ENCODE measurements around the gene NCAM1.

Gene NCAM1

GRCh38 chr11:113199866-113200265 lies 238.6 kb downstream of the NCAM1 start:
- no peak for DNase-seq (ENCODE audit: low read depth)

DNA sequence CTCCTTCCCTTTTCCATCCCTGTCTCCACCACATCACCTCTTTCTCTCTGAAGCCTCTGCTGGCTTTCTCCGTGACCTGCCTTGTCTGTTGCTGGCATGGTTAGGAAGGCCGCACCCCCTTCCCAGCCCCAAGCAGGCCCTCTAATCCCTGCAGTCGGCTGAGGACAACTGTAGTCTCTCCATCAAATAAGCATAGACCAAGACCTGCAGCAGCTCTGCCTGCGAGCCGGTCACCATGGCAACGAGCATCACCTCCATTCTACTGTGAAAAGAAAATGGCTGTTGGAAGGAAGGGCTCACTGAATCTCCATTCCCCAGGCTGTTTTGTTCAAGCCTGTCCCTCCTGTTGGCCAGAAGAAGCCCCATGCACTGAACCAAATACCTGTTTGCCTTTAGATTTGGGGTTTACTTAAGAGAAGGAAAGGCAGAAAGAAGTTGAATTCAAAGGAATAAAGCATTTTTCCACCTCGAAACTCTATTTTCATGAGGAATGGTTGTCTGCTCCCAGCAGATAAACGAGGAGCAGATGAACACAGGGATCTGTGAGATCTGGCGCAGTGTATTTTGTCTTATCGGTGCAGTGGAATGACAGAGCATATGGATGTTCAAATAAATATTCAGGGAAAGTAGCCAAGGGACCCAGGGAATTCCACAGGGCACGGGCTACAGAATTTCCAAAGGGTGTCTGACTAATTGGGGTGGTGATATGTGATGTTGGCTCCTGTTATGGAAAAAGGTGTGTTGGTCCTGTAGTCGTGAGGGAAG lies 240.0 kb downstream of the NCAM1 start:
- no peak for DNase-seq (ENCODE audit: low read depth)

DNA sequence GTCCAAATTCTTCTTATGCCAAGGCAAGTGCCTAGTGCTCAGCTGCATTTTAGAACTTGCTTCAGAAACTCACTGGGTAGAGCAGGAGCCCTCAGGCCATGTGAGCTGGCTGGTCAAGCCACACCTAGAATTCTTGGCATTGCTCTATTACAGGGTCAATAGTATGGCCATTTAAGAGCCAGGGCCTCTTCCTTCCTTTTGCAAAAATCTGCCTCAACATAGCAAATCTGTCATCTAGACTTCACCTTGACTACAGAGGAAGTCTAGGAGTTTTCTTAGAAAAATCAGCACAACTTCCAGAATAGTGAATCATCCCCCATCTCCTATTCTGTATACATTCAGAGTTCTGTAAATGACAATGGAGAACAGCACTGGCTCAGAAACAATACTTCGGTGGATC lies 241.2 kb downstream of the NCAM1 start:
- no peak for DNase-seq (ENCODE audit: low read depth)

DNA sequence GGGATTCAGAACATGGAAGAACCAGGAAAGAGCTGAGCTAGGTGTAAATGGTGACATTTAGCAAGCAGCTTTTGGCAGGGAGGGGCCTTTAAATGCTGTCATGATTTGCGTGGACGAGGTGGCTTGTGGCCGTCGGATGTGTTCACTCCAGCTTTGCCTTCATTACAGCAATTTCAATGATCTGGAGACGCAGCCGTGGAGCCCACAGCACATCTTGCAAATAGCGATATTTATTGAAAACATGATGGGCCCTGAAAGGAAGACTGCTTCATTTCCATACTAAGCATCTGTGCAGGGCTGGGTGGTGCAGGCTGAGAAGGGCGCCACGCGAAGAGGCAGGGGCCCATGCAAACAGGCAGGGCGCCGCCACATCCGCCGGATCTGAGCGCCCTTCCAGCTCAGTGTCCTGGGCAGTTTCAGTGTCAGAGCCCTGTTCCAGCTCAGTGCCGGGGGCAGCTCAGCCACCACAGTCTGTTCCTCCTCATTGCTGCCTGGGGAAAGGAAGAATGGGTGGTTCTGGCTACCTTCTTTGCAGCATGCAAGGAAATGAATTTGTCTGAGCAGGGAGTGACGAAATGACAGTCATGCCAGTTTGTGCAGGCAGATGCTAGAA lies 242.0 kb downstream of the NCAM1 start:
- no peak for DNase-seq (ENCODE audit: low read depth)

- DNase-seq (ENCODE audit: low read depth) = no peak
Measured at GRCh38 chr11:113204280-113204679, 243.1 kb downstream of the NCAM1 start.

GRCh38 chr11:113213549-113213948 lies 252.3 kb downstream of the NCAM1 start:
- DNase-seq (ENCODE audit: low read depth) = no peak

DNA sequence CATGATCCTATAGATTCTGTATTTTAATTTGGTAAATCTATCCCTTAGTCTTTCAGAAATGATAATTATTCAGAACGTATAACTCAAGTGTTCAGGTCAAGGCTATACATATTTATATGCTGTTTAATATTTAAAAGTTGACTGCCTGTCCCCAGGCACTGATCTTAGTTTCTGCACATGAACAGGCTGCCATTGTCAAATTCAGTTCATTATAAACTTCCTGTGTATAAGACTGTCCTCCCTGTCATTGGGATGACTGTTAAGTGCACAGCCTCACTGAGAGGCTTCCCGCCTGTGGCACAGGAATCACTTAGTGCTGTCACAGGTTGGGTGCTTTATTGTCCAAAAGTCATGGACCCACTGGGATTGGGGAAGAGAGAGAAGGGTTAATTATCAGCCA lies 261.0 kb downstream of the NCAM1 start:
- no peak for DNase-seq (ENCODE audit: low read depth)

DNA sequence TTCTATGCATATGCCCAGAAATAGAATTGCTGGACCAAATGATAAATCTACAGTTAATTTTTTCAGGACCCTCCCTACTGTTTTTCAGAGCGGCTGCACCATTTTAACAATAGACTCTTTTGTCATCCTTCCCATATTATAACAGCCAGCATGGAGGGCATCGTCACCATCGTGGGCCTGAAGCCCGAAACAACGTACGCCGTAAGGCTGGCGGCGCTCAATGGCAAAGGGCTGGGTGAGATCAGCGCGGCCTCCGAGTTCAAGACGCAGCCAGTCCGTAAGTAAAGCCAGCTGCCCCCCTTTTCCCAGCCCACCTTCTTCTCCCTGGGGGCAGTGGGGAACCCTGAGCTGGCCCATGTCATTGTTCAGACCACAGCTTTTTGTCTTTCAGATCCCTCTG lies 273.7 kb downstream of the NCAM1 start:
- DNase-seq (ENCODE audit: low read depth) = no peak

DNA sequence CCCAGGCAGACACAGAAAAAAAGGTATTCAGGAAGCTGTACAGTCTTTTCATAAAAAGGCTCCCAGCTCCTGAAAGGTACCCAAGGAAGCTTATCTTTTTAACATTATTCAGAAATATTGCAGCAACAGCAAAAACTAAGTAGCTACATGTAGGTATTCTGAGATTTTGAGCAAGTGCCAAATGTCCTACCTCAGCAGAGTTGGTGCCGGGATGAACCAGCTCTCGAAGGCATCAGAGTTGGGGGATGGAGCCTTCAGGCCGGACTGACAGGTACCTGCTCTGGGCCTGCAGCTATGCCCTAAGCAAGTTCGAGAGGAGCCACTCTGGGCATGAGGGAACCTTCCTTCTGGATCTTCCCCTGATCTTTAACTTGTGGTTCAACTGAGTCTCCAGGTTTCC lies 276.0 kb downstream of the NCAM1 start:
- no peak for DNase-seq (ENCODE audit: low read depth)

DNA sequence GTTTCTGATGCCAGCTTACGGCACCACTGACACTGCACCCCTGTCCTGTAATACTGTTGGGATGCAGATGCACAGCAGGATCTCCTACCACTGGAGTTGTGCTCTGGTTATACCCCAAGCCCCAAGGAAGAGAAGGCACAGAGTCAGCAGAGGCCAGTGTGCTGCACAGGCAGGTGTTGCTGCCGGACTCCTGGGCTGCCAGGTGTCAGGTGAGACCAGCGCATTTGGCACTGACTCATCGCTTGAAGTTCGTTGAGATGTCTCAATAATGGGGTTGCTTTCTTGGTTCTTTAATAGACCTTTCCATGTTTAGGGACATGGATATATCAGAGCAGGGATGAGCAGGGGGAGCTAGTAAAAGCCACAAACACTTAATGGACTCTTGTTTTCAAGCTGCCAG lies 277.5 kb downstream of the NCAM1 start:
- no peak for DNase-seq (ENCODE audit: low read depth)

- no peak for DNase-seq (ENCODE audit: low read depth)
Measured at GRCh38 chr11:113240389-113240788, 279.2 kb downstream of the NCAM1 start.

GRCh38 chr11:113240790-113241635 lies 279.8 kb downstream of the NCAM1 start:
- peak; percentile 47 for DNase-seq (ENCODE audit: low read depth)

- no peak for DNase-seq (ENCODE audit: low read depth)
Measured at GRCh38 chr11:113241636-113242054, 280.4 kb downstream of the NCAM1 start.

GRCh38 chr11:113242060-113242459 lies 280.8 kb downstream of the NCAM1 start:
- DNase-seq (ENCODE audit: low read depth) = no peak

DNA sequence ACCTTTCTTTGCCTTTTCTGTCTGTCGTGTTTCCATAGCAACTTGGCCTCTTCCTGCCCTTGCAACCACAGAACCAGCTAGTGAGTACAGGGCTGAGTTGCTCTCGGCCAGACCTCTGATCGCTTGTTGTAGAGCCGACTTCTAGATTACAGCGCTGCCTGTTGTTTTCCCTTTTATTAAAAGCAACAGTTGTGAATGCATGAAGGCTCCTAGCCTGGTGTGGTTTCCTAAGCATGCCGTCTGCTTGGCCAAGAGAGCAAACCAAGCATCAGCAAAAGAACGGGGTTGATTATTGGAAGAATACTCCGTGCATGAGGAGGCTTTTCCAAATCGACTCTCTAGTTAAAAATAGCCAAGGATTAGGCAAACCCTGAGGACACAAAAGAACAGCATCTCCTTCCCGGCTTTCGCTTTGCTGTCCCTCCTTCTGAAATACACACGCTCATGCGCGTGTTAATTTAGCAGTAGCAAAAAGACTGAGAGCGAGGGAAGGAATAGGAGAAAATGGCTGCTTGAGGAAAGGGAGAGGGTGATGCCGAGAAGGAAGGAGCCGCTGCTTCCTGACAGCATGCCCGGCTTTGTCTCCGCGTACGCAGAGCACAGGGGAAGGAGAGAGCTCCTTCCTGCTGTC lies 281.7 kb downstream of the NCAM1 start:
- DNase-seq (ENCODE audit: low read depth) = peak; percentile 67

DNA sequence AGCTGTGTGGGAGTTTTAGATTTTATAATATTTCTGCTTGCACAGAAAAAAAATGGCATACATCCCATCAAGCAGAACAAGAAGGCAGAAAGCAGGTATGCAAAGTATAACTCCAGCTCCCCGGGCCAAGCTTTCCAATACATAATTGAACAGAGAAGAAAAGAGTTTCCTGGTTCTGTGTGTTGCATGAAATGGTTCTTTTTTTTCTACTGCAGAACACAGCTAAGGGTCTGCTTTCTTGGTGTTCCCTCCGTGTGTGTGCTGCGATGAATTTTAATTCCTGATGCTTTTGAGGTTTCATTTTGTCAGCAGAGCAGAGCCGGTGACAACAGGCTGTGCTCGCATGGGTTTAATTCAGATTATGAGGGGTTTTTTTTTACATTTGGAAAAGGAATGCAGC lies 282.5 kb downstream of the NCAM1 start:
- DNase-seq (ENCODE audit: low read depth) = no peak

DNA sequence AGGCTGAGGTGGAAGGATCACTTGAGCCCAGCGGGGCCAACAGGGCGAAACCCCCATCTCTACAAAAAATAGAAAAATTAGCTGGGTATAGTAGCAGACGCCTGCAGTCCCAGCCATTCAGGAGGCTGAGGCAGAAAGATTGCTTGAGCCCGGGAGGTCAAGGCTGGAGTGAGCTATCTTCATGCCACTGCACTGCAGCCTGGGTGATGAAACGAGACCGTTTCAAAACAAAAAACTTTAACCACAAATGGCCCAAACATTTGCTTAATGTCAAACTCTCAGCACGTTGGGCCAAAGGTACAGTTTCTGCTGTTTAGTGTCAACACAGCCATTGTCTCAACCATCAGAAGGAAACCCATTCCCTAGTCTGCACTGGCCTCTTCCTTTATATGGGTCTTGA lies 284.0 kb downstream of the NCAM1 start:
- DNase-seq (ENCODE audit: low read depth) = no peak

GRCh38 chr11:113247221-113247620 lies 286.0 kb downstream of the NCAM1 start:
- no peak for DNase-seq (ENCODE audit: low read depth)

DNA sequence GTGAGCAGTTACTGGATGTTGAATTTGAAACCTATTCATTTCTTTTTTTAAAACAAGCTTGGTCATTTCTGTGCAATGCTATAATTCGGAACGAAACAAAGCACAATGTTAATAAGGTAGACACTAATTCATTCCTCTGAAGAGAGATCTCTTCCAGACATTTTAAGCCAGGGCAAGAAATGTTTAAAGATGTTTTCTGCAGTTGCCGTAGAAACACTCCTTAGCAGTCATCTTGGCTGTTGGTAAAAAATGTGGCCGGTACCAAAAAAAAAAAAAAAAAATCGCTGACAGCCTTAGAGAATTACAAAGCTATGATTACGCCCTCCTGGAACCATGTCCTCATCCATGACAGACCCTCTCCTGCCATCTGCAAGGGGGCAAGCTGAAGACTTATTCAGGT lies 286.7 kb downstream of the NCAM1 start:
- no peak for DNase-seq (ENCODE audit: low read depth)

- DNase-seq (ENCODE audit: low read depth) = no peak
Measured at GRCh38 chr11:113248702-113249490, 287.7 kb downstream of the NCAM1 start.

DNA sequence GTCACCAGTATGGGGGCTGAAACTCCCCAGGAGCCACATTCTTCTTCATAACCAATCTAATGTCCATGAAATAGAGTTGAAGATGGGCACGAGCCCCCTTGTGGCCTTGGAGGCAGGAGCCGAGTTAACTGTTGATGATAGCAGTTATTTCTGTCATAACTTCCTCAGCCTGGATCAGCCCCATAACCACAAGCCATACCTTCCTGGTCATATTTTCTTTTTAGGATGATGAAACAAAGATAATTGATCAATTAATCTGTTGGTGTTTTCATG lies 288.2 kb downstream of the NCAM1 start:
- no peak for DNase-seq (ENCODE audit: low read depth)

DNA sequence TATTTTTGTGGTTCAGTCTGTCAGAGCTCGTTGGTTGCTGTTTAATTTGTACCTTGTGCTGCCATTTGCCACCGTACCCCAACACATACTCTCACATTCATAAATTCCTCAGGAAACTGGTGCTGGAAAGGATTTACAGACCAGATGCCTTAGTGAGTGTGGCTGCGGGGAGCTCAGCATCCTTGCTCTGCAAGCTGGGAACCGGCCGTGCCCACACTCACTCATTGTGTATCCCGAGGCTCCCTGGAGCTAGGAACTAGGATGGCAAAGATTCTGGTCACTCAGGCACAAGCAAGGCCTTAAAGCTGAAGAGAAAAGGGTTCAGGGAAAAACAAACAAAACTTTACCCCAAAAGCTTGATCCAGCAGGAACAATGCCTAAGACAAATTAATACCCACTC lies 288.6 kb downstream of the NCAM1 start:
- DNase-seq (ENCODE audit: low read depth) = no peak
